ENCODE measurements around the gene FBXO2.
"Not testable (repeated sequence)": the region's sequence is repeated elsewhere in the genome, so short reads cannot be mapped to it uniquely, and the experiment has no call there.

Gene FBXO2

DNA sequence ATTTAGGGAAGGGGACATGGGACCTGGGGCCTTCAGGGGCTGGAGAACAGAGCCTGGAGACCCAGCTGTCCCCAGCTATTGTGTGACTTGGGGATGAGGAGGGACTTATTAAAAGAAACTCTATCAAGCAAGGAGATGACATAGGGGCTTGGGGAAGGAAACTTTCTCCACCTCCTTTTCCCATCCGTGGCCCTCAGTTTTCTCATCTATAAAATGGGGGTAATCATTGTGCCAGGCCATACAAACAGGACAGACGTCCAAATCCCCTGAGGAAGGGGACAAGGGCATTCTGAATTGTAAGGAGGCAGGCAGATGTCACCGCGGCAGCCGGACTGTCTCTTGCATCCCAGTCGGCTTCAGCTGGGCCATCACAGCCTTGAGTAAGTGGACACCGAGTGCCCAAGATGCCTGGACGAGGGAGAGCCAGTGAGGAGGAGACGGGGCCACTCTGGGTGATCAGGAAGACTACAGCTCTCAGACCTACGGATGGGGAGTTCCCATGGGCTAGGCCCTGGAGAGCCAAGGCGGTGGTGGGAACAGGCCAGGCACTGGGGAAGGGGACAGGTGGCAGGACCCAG, 1.9 kb downstream of the FBXO2 start:
- DNase-seq, result no peak

- no peak for DNase-seq
These were observed 3.2 kb downstream of the FBXO2 start for GRCh38 chr1:11651017-11651416.

- no peak for DNase-seq
These were observed 3.8 kb downstream of the FBXO2 start for GRCh38 chr1:11650331-11650991.

GRCh38 chr1:11649624-11650330, 4.5 kb downstream of the FBXO2 start:
- DNase-seq, result no peak

GRCh38 chr1:11649237-11649623, 5.0 kb downstream of the FBXO2 start:
- DNase-seq, result no peak

DNA sequence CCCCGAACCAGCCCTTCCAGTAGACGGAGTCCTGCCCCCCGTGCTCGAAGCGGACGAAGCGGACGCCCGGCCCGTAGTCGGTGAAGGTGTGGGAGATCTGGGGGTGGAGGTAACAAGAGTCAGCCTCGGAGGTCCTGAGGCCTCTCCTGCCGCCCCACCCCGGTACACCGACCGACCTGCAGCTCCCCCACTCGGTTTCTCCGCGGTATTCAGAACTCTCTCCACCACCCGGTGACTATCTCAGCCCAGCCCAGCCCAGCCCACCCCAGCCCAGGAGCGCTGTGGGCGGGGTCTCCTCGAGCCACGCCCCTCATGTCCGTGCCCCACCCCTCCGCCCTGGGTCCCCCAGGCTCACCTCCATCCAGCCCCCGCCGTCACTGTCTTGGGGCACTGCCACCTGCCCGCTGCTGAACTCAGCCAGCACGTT, 5.5 kb downstream of the FBXO2 start:
- no peak for DNase-seq

- DNase-seq, result no peak
These were observed 6.2 kb downstream of the FBXO2 start for GRCh38 chr1:11648039-11648438.

DNA sequence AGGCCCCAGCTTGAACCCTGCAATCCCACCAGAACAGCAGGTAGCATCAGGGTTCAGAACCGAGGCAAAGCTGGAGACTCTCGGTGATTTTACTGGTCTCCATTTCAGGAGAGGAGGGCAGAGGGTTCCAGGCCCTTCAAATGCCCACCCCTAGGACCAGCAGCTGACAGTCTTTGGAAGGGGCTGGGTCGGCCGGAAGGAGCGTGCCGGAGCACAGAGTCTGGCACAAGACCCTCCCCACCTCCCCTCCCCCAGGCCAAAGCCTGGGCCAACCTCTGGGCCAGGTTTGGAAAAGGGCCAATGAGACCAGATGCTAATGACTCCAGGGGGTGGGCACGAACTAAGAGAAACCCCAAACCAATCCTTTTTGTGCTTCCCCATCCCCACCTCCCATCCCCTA, 6.9 kb downstream of the FBXO2 start:
- no peak for DNase-seq

- DNase-seq, result no peak
These were observed 7.9 kb downstream of the FBXO2 start for GRCh38 chr1:11646317-11646716.

GRCh38 chr1:11645670-11646265, 8.5 kb downstream of the FBXO2 start:
- peak in 1 of 2 experiments; percentile 46 for DNase-seq

DNA sequence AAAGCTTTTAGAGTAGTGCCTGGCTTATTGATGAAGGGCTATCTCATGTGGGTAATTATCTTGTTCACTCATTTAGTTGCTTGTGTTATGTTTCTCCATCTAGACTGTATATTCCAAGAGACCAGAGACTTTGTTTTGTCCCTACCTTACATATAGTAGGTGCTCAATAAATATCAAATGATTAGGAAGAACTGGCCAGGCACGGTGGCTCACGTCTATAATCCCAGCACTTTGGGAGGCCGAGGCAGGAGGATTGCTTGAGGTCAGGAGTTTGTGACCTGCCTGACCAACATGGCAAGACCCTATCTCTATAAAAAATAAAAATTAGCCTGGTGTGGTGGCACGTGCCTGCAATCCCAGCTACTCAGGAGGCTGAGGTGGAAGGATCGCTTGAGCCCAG, 9.0 kb downstream of the FBXO2 start:
- DNase-seq, result no peak

GRCh38 chr1:11643782-11644181, 10.4 kb downstream of the FBXO2 start:
- DNase-seq, result no peak

- DNase-seq, result not testable (repeated sequence)
These were observed 11.7 kb downstream of the FBXO2 start for GRCh38 chr1:11642418-11643017.

- DNase-seq, result no peak
These were observed 12.4 kb downstream of the FBXO2 start for GRCh38 chr1:11641776-11642305.

DNA sequence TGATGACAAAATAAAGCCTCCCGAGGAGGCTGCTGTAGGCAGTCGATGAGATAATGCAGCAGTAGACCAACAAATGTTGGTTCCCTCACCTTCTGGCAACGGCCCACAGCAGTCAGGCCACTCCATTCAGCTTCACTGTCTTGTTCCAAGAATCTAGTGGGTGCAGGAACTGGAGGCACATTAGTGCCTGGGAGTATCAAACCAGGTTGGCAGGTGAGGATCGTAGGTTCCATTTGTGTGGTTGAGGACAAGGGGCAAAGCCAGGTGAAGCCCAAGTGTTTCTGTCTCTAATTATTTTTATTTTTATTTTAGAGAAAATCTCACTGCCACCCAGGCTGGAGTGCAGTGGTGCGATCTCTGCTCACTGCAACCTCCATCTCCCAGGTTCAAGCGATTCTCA, 13.3 kb downstream of the FBXO2 start:
- DNase-seq, result no peak

- DNase-seq, result no peak
These were observed 14.1 kb downstream of the FBXO2 start for GRCh38 chr1:11640101-11640500.

DNA sequence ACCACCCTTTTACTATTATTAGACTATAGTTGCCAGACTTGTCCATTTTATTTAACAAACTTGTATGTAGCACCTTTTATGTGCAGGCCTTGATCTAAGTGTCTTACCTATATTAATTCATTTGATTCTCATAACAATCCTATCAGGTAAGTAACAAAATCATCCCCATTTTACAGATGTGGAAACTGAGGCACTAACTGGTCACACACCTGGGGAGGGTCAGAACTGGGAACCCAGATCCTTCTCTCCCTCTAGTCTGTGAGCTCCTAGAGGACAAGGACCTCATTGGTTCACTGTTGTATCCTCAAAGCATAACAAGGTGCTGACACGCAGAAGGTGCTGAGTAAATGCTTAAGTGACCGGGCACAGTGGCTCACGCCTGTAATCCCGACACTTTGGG, 14.9 kb downstream of the FBXO2 start:
- no peak for DNase-seq

DNA sequence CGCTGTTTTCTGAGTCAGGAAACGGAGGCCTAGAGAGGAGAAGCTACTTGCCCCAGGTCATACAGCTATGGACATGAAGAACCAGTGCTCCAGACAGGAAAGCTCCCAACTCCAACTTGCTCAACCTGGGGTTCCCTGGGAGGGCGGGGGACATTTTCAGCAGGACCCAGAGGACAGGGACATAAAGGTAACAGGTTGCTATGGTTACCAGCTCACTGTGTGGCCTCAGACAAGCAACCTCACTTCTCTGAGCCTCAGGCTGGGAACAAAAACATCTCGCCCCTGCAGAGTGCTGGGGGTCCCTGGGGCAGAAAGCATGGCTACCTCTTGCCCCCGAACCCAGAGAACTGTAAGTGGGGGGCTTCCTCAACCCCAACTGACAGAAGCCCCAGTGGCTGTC, 16.1 kb downstream of the FBXO2 start:
- DNase-seq, result no peak

DNA sequence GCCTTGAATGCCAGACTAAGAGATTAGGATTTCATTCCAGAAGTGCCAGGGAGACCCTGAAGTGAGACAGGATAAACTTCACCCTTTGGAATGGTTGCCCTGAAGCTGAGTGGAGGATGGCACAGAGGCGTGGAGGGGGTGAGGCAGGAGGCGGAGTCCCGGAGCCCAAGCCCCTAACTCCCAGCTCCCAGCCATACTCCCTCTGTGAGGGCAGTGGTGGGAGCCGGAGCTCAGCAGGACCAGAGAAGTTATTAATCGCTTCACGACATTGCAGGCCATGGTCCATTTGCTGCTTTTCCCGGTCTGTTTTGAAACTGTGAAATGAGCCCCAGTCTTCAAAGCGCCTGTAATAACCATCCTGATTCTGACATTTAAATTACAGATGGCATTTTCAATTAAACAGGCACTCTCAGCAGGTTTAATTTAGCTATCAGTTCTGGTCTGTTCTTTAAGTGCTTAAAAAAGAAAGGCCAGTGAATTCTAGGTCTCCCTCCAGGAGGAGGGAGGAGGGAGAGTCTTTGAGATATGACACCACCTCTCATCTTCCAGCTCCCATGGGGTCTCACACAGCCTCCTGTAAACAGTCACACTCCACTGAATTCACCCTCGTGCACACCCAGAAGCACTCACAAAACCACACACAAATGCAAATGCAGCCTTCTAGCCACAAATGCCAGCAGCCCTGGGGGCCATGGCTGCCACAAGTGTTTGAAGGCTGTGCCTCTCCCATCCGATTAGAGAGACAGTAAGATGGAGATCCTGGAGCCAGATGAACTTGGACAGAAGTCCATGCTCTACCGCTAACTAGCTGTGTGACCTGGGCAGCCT, 19.6 kb downstream of the FBXO2 start:
- no peak for DNase-seq

DNA sequence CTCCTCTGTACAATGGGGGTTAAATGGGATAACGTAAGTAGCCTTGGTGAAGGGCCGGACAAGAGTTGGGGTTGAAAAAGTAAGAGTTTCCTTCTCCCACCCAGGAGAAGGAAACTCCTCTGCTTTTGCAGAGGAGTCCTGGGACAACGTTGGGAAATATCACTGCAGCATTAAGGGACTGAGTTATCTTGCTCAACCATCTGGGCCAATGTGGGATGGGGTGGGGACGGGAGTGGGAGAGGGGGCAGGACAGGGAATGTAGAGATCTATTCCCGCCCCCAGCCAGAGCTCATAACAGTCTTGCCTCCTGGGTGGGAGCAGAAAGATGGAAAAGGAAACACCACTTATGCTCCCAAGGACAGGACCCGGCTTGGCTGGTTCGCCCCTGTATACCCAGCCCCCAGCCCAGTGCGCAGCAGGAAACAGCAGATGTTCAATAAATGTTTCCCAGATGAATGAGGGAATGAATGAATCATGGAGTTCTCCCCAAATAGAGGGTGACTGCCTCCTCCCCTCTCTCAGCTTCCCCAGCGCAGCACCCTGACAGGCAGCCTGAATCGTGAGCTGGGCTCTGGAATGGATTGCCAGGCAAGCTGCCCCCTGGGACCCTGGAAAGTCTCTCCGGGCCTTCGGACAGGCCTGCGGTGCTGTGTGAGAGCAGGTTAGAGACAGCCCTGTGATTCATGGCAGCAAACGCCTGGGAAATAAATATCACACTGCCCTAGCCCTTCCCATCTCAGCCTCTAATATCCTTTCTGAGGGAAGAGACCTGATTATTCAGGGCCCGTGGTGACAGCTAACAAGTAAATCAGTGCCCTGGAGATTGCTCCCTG, 24.8 kb downstream of the FBXO2 start:
- DNase-seq, result no peak

- no peak for DNase-seq
These were observed 25.5 kb downstream of the FBXO2 start for GRCh38 chr1:11628767-11629166.
